Mesendoderm (in vitro differentiated cells): ENCODE results near the gene PELI3. TPM values are rescaled to one million over a fixed set of nuclear protein-coding genes. Genes with fewer than 3 reads are reported as not detected.

Source experiments
- DNase-seq: peaks from one replicate; pipeline ENCODE4 v3.0.0; 2013
- H2AK5ac ChIP-seq: 2 replicates; pipeline ENCODE4 v1.6.1; 2013; ENCODE audit warnings: low read length, inconsistent platforms
- H2BK120ac ChIP-seq: 2 replicates; pipeline ENCODE4 v1.6.1; 2013; ENCODE audit warnings: low read depth, mild to moderate bottlenecking, low read length, moderate library complexity, mixed read lengths
- H2BK15ac ChIP-seq: replicated peaks from 2 replicates; pipeline ENCODE4 v1.6.1; 2013; ENCODE audit warnings: low read depth, mild to moderate bottlenecking, moderate library complexity
- H2BK5ac ChIP-seq: 2 replicates; pipeline ENCODE4 v1.6.1; 2013; ENCODE audit warnings: low read length, inconsistent platforms
- H3K18ac ChIP-seq: 2 replicates; pipeline ENCODE4 v1.6.1; 2013; ENCODE audit warnings: mild to moderate bottlenecking, low read length, mixed read lengths
- H3K23ac ChIP-seq: one replicate; pipeline ENCODE4 v1.6.1; 2013; ENCODE audit warnings: low read length
- H3K27ac ChIP-seq: 2 replicates; pipeline ENCODE4 v1.5.1; 2013; ENCODE audit warnings: low read depth, mild to moderate bottlenecking, inconsistent platforms, low read length, moderate library complexity
- H3K27me3 ChIP-seq: 2 replicates; pipeline ENCODE4 v1.6.1; 2013; ENCODE audit warnings: low read length, control low read depth, mild to moderate bottlenecking, inconsistent platforms; ENCODE audit not compliant: insufficient read depth, poor library complexity
- H3K36me3 ChIP-seq: 2 replicates; pipeline ENCODE4 v1.6.1; 2013; ENCODE audit warnings: low read length, inconsistent platforms; ENCODE audit not compliant: control insufficient read depth, insufficient read depth
- H3K4ac ChIP-seq: one replicate; pipeline ENCODE4 v1.6.1; 2013; ENCODE audit warnings: low read depth, mild to moderate bottlenecking, low read length, moderate library complexity
- H3K4me1 ChIP-seq: 2 replicates; pipeline ENCODE4 v1.6.1; 2013; ENCODE audit warnings: low read depth, low read length, inconsistent platforms; ENCODE audit not compliant: control insufficient read depth
- H3K4me2 ChIP-seq: 2 replicates; pipeline ENCODE4 v1.6.1; 2013; ENCODE audit warnings: low read length
- H3K4me3 ChIP-seq: 2 replicates; pipeline ENCODE4 v1.5.1; 2013; ENCODE audit warnings: mild to moderate bottlenecking, low read length
- H3K56ac ChIP-seq: one replicate; pipeline ENCODE4 v1.6.1; 2013; ENCODE audit warnings: low read length
- H3K79me1 ChIP-seq: 2 replicates; pipeline ENCODE4 v1.6.1; 2013; ENCODE audit warnings: low read length, inconsistent platforms
- H3K79me2 ChIP-seq: 2 replicates; pipeline ENCODE4 v1.6.1; 2013; ENCODE audit warnings: mild to moderate bottlenecking, low read length; ENCODE audit not compliant: control insufficient read depth, insufficient read depth
- H3K9ac ChIP-seq: 2 replicates; pipeline ENCODE4 v1.6.1; 2013; ENCODE audit warnings: low read length, inconsistent platforms
- H4K5ac ChIP-seq: one replicate; pipeline ENCODE4 v1.6.1; 2013; ENCODE audit warnings: low read length
- H4K8ac ChIP-seq: one replicate; pipeline ENCODE4 v1.6.1; 2013; ENCODE audit warnings: low read depth, mild to moderate bottlenecking, control low read depth, low read length, moderate library complexity
- WGBS: extraction: QIAGEN DNeasy Blood & Tissue Kit; methylation state at CpG from one replicate; pipeline ENCODE4 v1.1.7; 2013; ENCODE audit warnings: low lambda C conversion rate, missing lambda C conversion rate; ENCODE audit not compliant: insufficient coverage; ENCODE audit errors: extremely low coverage; 5-methylcytosine and 5-hydroxymethylcytosine counted together
- small RNA-seq: library from polyadenylated mRNA; stranded (forward); fragments of <200 nt; extraction: miRNeasy Mini kit (QIAGEN cat#:217004); gene quantifications from one replicate; pipeline ENCODE3, GENCODE V24; 2013; ENCODE audit not compliant: insufficient read depth

The PELI3 gene

DNA sequence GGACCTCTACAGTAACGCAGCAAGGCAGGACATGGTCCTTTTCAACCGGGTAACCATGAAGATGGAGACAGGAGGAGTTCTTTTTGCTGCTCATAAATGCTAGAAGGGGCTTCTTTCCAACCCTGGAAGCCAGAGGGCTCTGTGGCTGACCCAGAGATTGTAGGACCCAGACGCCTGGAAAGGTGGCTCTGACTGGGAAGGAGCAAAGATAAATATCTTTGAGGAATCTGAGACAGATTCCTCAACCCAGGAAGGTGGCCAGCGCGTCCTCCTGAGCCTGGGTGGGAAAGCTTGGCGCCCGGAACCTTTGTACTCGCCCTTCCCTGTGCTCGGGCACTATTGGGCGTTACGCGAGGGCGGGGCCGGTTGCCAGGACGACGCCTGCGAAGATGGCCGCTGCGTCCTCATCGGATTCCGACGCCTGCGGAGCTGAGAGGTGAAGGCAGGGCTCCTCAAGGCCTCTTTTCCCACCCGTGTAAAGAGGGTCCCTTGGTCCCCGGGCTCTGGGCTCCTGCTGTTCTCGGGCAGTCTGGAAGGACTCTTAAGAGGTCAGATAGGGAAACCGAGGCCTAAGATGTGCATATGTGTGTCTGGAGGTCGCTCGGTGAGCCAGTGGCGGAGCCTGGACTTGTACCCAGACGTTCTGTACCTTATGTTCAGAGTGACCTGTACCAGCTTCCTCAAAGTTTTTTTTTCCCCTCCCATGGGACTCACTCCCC lies 43.7 kb downstream of the PELI3 start, which contains the start of gene BBS1:
TSS of gene BBS1 (plus strand) at position 365 of the 719 bp plus-strand sequence. CDS start at position 390, 25 bp downstream.
- Histone ChIP-seq H3K79me2 (peaks cover 3% of the 10 kb centered on the region), H2AK5ac (peak within 1 kb of the TSS; percentile 24), H3K79me1 (peaks cover 6% of the 10 kb centered on the region), H2BK5ac (no peak within 1 kb of the TSS), H3K18ac (no peak within 1 kb of the TSS), H4K8ac (peak within 1 kb of the TSS; percentile 58), H3K27me3 (no peaks in the 10 kb centered on the region), H3K9ac (peak within 1 kb of the TSS; percentile 89), H2BK15ac (no peak within 1 kb of the TSS), H3K27ac (peak within 1 kb of the TSS; percentile 72), H3K4me1 (no peaks in the 10 kb centered on the region), H3K56ac (peak within 1 kb of the TSS; percentile 92), H2BK120ac (no peak within 1 kb of the TSS), H3K23ac (no peak within 1 kb of the TSS), H4K5ac (peak within 1 kb of the TSS; percentile 56), H3K36me3 (peaks cover 3% of the 10 kb centered on the region), H3K4ac (no peak within 1 kb of the TSS), H3K4me2 (peak within 1 kb of the TSS; percentile 100), H3K4me3 (peak within 1 kb of the TSS; percentile 99)
- WGBS: no CpG with 5 or more reads among the region's 31 CpGs
- peak; percentile 96 for DNase-seq

- peak overlapping the region; percentile 89 for H3K9ac ChIP-seq
- DNase-seq: no peak
- H3K4ac ChIP-seq: no peak overlapping the region
- peak overlapping the region; percentile 24 for H2AK5ac ChIP-seq
- no CpG with 5 or more reads among the region's 5 CpGs for WGBS
- H2BK5ac ChIP-seq: no peak overlapping the region
- H2BK120ac ChIP-seq: no peak overlapping the region
- H3K27me3 ChIP-seq: no peaks in the 10 kb centered on the region
- no peak overlapping the region for H2BK15ac ChIP-seq
- peak overlapping the region; percentile 56 for H4K5ac ChIP-seq
- H3K56ac ChIP-seq: peak overlapping the region; percentile 92
- H3K27ac ChIP-seq: no peak overlapping the region
- H3K79me1 ChIP-seq: peaks cover 6% of the 10 kb centered on the region
- H3K36me3 ChIP-seq: peaks cover 3% of the 10 kb centered on the region
- peaks cover 3% of the 10 kb centered on the region for H3K79me2 ChIP-seq
- no peak overlapping the region for H3K23ac ChIP-seq
- H3K18ac ChIP-seq: no peak overlapping the region
- peak overlapping the region; percentile 100 for H3K4me2 ChIP-seq
- H4K8ac ChIP-seq: peak overlapping the region; percentile 58
- peak overlapping the region; percentile 99 for H3K4me3 ChIP-seq
- no peaks in the 10 kb centered on the region for H3K4me1 ChIP-seq
Observed at GRCh38 chr11:66510990-66511339, 44.3 kb downstream of the PELI3 start.

DNA sequence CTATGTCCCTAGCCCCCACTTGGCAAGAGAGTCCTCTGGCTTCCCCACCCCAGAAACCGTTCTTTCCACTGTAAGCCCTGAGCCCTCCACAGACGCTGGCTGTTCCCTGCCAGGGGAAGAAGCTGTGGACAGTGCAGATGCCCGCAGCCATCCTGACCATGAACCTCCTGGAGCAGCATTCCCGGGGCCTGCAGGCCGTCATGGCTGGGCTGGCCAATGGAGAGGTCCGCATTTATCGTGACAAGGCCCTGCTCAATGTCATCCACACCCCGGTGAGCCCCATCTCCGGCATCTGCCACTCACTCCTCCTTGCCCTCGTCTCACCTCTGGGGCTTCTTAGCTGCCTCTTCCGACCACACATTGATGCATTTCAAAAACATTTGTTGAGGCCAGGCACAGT lies 56.9 kb downstream of the PELI3 start:
- Histone ChIP-seq H3K27ac (no peak overlapping the region), H3K79me1 (no peaks in the 10 kb centered on the region), H2AK5ac (no peak overlapping the region), H2BK15ac (no peak overlapping the region), H4K5ac (no peak overlapping the region), H3K27me3 (no peaks in the 10 kb centered on the region), H4K8ac (no peak overlapping the region), H3K4me2 (no peak overlapping the region), H3K4me1 (no peaks in the 10 kb centered on the region), H2BK120ac (no peak overlapping the region), H3K9ac (no peak overlapping the region), H3K4ac (no peak overlapping the region), H3K56ac (no peak overlapping the region), H3K79me2 (no peaks in the 10 kb centered on the region), H3K18ac (no peak overlapping the region), H3K23ac (no peak overlapping the region), H2BK5ac (no peak overlapping the region), H3K4me3 (no peak overlapping the region), H3K36me3 (peaks cover 2% of the 10 kb centered on the region)
- no peak for DNase-seq
- WGBS: no CpG with 5 or more reads among the region's 11 CpGs

DNA sequence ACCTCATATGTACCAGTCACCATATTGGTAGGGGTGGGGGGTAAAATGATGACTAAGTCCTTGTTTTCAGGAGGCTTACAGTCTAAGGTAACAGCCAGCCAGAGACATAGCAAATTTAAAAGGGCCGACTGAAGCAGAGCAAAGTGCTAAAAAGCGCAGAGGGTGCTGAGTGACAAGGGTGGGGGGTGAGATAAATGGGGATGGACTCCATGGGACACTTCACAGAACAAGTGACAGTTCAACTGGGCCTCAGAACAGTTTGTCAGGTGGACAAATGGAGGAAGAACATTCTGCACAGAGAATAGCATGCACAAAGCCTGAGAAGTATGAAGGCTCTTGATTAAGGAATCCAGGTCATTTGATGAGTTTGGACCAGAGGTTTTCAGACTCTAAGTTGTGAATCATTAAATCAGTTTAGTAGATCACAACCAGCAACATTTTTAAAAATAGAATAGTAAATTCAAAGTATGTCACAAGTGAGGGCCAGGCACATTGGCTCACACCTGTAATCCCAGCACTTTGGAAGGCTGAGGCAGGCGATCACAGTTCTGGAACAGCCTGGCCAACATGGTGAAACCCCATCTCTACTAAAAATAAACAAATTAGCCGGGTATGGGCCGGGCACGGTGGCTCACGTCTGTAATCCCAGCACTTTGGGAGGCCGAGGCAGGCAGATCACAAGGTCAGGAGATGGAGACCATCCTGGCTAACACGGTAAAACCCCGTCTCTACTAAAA lies 57.8 kb downstream of the PELI3 start:
- H3K23ac ChIP-seq: no peak overlapping the region
- H3K9ac ChIP-seq: no peak overlapping the region
- H3K79me1 ChIP-seq: no peaks in the 10 kb centered on the region
- no peak overlapping the region for H3K4me2 ChIP-seq
- no peak overlapping the region for H3K18ac ChIP-seq
- no peak overlapping the region for H4K5ac ChIP-seq
- H3K4ac ChIP-seq: no peak overlapping the region
- no peak overlapping the region for H3K27ac ChIP-seq
- no peak overlapping the region for H2BK15ac ChIP-seq
- H2BK5ac ChIP-seq: no peak overlapping the region
- H3K4me3 ChIP-seq: no peak overlapping the region
- no peak overlapping the region for H4K8ac ChIP-seq
- H3K56ac ChIP-seq: no peak overlapping the region
- no peaks in the 10 kb centered on the region for H3K27me3 ChIP-seq
- DNase-seq: no peak
- no peak overlapping the region for H2AK5ac ChIP-seq
- no peaks in the 10 kb centered on the region for H3K79me2 ChIP-seq
- peaks cover under 1% of the 10 kb centered on the region for H3K36me3 ChIP-seq
- H2BK120ac ChIP-seq: no peak overlapping the region
- WGBS: no CpG with 5 or more reads among the region's 10 CpGs
- no peaks in the 10 kb centered on the region for H3K4me1 ChIP-seq

Small RNA genes lying within 50 kb of the gene (small RNA-seq; reads per million reads assigned to genes)
- gene RF00416: not detected
